CD4-positive, alpha-beta T cell treated with Interleukin-12 subunit alpha and Interleukin-12 subunit beta, for 1 hour (primary cell): ENCODE results near the gene KCNA1.
"Not testable (repeated sequence)": the region's sequence is repeated elsewhere in the genome, so short reads cannot be mapped to it uniquely, and the experiment has no call there.

ENCODE experiments used
- DNase-seq: peaks from one replicate; pipeline ENCODE4 v3.0.0-alpha.2; 2020

KCNA1 gene

GRCh38 chr12:4909734-4910501 lies at the start of gene KCNA1:
KCNA1 (plus strand) TSS chr12:4909905; CDS start chr12:4911379, 1,474 bp downstream.
- no peak for DNase-seq

GRCh38 chr12:4860741-4861140 lies 49.0 kb upstream of the KCNA1 start:
- DNase-seq, result no peak

- no peak for DNase-seq
Observed at GRCh38 chr12:4862809-4863208, 46.9 kb upstream of the KCNA1 start.

- DNase-seq, result no peak
Observed at GRCh38 chr12:4864575-4864974, 45.1 kb upstream of the KCNA1 start.

GRCh38 chr12:4865246-4865645 lies 44.5 kb upstream of the KCNA1 start:
- DNase-seq, result no peak

- no peak for DNase-seq
Observed at GRCh38 chr12:4866299-4866698, 43.4 kb upstream of the KCNA1 start.

- no peak for DNase-seq
Observed at GRCh38 chr12:4867384-4867783, 42.3 kb upstream of the KCNA1 start.

- no peak for DNase-seq
Observed at GRCh38 chr12:4870423-4870822, 39.3 kb upstream of the KCNA1 start.

GRCh38 chr12:4871514-4871913 lies 38.2 kb upstream of the KCNA1 start:
- DNase-seq, result no peak

GRCh38 chr12:4873947-4874346 lies 35.8 kb upstream of the KCNA1 start:
- no peak for DNase-seq

- DNase-seq, result no peak
Observed at GRCh38 chr12:4874671-4875070, 35.0 kb upstream of the KCNA1 start.

- not testable (repeated sequence) for DNase-seq
Observed at GRCh38 chr12:4879481-4879880, 30.2 kb upstream of the KCNA1 start.

- no peak for DNase-seq
Observed at GRCh38 chr12:4881266-4882064, 28.2 kb upstream of the KCNA1 start.

GRCh38 chr12:4891866-4892265 lies 17.8 kb upstream of the KCNA1 start:
- no peak for DNase-seq

GRCh38 chr12:4892418-4892817 lies 17.3 kb upstream of the KCNA1 start:
- DNase-seq, result no peak

GRCh38 chr12:4894019-4894418 lies 15.7 kb upstream of the KCNA1 start:
- DNase-seq, result no peak

- DNase-seq, result no peak
Observed at GRCh38 chr12:4899364-4899763, 10.3 kb upstream of the KCNA1 start.

GRCh38 chr12:4900327-4900726 lies 9.4 kb upstream of the KCNA1 start:
- DNase-seq, result no peak

GRCh38 chr12:4905316-4905715 lies 4.4 kb upstream of the KCNA1 start:
- DNase-seq, result no peak

- no peak for DNase-seq
Observed at GRCh38 chr12:4908684-4909409, 858 bp upstream of the KCNA1 start.

GRCh38 chr12:4909410-4909733 lies 333 bp upstream of the KCNA1 start:
- DNase-seq, result no peak

- DNase-seq, result no peak
Observed at GRCh38 chr12:4910502-4911315, 1.0 kb downstream of the KCNA1 start.
